Testis (tissue), 2 donors: ENCODE data around the gene STX11.

Source experiments
- CTCF ChIP-seq, 3 experiments: fragments of 450-650 bp in 2 of 3; fragments of 200-600 bp in 1 of 3; sonication (generic) in 1 of 3; IDR thresholded peaks; one replicate each; pipeline ENCODE4 v1.5.1; 2016 to 2019; ENCODE audit warnings: antibody characterized with exemption in 3 of 3, mild to moderate bottlenecking in 2 of 3, moderate library complexity in 1 of 3
- POLR2A ChIP-seq: fragments of 450-650 bp; IDR thresholded peaks from one replicate; pipeline ENCODE4 v1.6.1; 2017; ENCODE audit warnings: antibody characterized with exemption, mild to moderate bottlenecking, moderate library complexity

- TF ChIP-seq CTCF (IDR thresholded peaks at IDR 0.05): no peak
- no peak for TF ChIP-seq POLR2A
These were observed 26.9 kb upstream of the STX11 start for GRCh38 chr6:144123421-144123820.
